NCI-H2171 treated with DMSO at 0.1 percent for 48 hours (cell line): ENCODE data around the gene DUS1L.

ENCODE experiments used
- DNase-seq: peaks from one replicate; lab custom pipeline; 2025; lab: John Stamatoyannopoulos, UW

Gene DUS1L

GRCh38 chr17:82055023-82055964 lies 10.3 kb downstream of the DUS1L start:
- no peak for DNase-seq

GRCh38 chr17:82054351-82055022 lies 11.1 kb downstream of the DUS1L start:
- DNase-seq = no peak

GRCh38 chr17:82053556-82054263 lies 11.9 kb downstream of the DUS1L start:
- no peak for DNase-seq

GRCh38 chr17:82053130-82053529 lies 12.5 kb downstream of the DUS1L start:
- no peak for DNase-seq

GRCh38 chr17:82052638-82053059 lies 13.0 kb downstream of the DUS1L start:
- DNase-seq = no peak

DNA sequence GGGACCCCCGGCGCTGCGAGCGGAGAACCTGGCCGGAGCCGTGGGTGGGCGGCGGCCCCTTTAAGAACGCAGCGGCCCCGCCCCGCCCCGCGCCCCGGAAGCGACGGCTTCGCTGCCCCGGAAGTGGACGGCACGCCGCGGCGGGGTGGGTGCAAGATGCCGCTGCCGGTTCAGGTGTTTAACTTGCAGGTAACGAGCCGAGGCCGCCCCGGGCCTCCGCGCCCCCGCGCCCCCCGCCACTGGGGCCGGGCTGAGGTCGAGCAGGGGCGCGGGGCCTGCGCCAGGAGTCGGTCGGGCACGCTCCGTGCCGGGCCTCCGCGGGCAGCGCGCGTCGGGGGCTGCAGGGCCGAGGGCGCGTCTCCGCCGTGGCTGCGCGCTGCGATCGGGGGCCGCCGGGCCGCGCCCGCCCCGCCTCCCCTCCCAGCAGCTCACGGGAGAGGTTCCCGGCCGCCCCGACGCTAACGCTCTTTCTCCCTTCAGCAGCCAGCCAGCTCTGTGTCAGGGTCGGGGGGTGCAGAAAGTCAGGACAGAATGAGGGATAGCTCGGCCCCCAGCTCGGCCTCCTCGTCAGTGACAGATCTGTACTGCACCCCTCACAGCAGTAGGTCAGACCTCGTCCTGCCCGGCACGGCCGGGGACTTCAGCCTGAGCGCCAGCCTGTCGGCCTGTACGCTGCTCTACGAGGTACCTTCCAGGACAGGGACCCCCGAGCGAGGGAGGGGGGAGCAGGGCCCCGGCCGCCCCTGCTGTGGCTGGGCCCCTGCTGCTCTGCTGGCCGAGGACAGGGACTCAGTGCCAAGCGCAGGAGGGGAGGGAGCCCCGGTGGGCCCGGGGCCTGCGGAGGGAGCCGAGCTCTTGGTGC lies 13.6 kb downstream of the DUS1L start, which contains the start of the genes GPS1 and RFNG:
Gene GPS1, plus strand, starts transcription at position 123 of the 862 bp plus-strand sequence. Its CDS starts 34 bp downstream, at position 157.
Gene RFNG, minus strand, starts transcription at position 36 of the 862 bp plus-strand sequence. CDS start 45 bp downstream, outside the sequence.
- DNase-seq = peak; percentile 59

GRCh38 chr17:82050761-82051641 lies 14.6 kb downstream of the DUS1L start:
- DNase-seq = no peak

DNA sequence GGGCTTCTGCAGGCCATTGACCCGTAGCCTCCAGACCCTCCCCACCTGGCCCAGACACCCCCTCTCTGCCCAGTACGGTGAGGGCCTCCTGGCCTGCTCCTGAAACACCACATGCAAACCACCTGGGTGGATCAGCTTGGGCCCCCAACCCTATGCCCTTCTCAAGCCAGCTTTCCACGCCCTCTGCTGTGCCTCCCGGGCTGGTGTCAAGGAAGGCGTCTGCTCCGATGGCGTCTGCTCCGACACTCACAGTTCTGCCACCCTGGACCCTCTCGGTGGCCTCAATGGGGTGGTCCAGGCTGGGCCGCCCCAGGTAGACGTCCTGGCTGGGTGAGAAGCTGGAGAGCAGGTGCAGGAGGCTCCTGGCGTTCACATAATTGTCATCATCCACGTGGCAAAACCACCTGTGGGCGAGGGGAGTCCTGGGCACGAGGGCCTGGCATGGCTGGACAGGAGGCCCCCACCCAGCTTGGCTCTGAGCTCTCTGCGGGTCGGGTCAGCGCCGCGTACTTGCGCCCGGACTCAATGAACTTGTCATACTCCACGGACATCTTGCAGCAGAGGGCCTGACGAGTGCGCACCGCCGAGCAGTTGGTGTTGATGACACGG lies 15.3 kb downstream of the DUS1L start:
- no peak for DNase-seq

GRCh38 chr17:82049521-82049971 lies 16.1 kb downstream of the DUS1L start:
- DNase-seq = no peak

DNA sequence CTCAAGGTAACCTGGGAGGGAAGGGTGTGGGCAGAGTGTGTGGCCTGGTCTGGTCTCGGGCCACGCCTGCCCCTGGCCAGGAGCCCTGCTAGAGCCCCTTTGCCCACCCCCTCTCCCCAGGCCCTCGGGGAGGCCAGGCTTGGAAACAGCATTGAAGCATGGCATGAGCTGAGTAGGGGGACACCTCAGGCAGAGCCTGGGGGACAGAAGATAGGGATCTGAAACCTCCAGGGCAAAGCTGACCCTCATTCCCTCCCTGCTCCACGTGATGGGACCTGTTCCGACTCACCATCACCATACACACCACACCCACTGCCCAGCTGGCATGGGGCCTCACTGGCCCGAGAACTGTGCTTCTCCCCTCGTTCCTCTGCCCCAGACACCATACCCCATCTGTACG lies 16.5 kb downstream of the DUS1L start:
- no peak for DNase-seq

DNA sequence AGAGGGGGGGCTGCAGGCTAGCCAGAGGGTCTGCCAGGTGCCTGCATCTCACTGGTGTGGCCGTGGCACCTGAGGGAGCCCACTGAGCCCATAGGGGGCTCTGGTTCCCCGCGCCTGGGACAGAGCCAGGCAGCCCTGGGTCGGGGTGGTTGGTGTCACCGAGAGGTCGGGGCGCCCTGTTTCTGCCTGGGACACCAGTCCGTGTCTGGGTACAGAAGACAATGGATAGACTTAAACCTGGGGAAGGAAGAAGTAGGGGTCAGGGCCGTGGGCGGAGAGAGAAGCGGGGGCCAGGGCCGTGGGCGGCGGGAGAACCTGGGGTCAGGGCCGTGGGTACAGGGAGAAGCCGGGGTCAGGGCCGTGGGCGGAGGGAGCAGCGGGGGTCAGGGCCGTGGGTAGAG lies 17.0 kb downstream of the DUS1L start:
- DNase-seq = no peak

- DNase-seq = no peak
Observed at GRCh38 chr17:82047914-82048570, 17.6 kb downstream of the DUS1L start.

DNA sequence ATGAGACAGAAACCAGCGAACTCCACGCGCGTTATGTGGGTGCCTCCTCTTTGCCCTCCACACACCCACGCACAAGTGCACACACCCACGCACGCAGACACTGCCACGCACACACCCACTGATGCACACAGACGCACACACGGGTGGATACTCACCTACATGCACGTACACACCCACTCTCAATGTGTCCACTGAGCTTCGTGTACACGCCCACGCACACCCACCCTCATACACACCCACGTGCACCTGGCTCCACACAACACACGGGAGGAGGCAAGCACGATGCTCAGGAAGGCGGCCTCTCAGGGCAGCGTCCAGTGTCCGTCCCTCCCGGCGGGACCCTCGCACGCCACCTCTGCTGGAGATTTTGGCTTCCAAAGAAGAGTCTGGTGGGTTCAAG lies 18.2 kb downstream of the DUS1L start:
- DNase-seq = no peak

DNA sequence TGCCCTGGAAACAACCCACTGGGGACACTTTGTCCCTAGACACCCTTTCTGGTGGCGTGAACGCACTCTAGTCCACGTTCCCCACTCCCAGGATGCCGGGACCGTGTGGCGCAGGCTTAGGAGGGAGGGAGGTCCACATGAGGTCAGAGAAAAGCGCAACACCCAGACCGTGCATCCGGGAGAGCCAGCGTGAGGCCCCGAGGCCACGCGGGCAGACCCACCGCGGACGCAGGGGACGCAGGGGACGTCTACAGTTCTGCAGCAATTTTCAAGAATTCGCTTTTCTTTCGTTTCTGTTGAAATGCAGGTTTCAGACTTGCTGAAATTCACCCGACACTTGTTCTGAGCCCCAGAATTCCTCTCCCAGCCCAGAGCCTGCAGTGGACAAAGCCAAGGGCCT lies 18.7 kb downstream of the DUS1L start:
- DNase-seq = no peak

DNA sequence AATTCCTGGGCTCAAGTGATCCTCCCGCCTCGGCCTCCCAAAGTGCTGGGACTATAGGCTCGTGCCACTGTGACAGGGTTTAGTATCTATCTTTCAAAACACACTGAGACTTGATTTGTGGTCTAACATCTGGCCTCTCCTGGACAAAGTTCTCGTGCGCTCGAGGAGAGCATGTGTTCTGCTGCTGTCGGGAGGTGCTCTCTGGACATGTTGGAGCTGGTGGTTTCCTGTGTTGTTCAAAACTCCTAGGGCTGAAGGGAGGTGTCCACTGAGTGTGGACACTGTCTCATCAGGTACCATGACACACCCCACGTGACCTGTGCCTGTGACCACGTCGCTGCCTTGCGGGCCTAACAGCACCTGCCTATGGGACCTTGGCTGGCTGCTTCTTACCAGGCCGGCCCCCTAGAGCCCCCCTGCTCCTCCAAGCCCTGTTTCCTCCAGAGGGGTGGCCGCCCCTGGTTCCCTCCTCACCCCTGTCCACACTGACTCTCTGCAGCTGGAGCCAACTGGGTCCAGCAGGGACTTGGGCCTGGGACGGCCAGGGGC lies 19.6 kb downstream of the DUS1L start:
- no peak for DNase-seq

GRCh38 chr17:82043507-82043906 lies 22.1 kb downstream of the DUS1L start:
- DNase-seq = no peak

DNA sequence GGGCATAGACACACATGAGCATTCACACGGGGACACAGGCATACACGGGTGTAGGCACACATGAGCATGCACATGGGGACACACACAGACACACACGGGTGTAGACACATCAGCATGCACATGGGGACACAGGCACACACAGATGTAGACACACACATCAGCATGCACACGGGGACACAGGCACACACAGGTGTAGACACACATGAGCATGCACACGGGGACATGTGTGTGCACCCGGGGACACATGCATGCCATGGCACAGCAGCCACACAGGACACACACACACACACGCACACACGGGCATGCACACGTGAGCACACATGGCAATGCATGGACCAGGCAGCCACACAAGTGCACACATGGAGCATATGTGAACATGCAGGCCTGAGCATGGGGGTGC lies 23.0 kb downstream of the DUS1L start:
- no peak for DNase-seq

DNA sequence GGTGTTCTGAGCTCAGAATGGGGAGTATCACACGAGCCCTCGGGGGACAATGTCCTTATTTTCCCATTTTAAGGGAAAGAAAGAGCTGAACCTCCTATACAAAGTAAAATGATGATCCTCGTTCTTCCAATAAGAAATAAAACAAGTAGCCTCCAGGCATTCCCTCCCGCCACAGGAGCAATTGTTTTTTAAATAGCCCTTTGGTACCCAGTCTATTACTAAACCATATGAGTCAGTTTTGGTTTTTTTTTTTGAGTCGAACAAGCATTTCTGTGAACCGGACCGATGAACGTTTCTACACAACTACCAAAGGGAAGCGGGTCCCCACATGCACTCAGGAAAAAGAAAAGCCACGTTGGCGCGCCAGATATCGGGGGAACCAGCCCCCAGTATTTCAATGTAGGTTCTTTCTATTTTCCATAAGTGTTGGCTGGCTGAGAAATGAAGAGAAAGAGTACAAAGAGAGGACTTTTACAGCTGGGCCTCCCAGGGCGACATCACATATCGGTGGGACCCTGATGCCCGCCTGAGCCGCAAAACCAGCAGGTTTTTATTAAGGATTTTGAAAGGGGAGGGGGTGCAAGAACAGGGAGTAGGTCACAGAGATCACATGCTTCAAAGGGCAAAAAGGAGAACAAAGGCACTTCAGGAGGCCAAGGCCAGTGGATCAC lies 24.3 kb downstream of the DUS1L start:
- no peak for DNase-seq
